Pancreas (tissue), 10 donors: ENCODE measurements around the gene AARS2. TPM values are rescaled to one million over a fixed set of nuclear protein-coding genes. Genes with fewer than 3 reads are reported as not detected.

Source experiments
- ATAC-seq, 4 donors: fragments of 200-7000 bp; cut with Tn5 transposase; one replicate each; pipeline versions ENCODE4 v1.8.0 to v1.9.1; 2020; ENCODE audit warnings: mild to moderate bottlenecking in 4 of 4, moderate library complexity in 4 of 4
- DNase-seq, 6 donors: peaks; one replicate each; pipeline ENCODE4 v3.0.0-alpha.2; 2020
- FAIRE-seq: peaks from 2 replicates; lab custom pipeline; 2012; peaks lifted over from hg19 to GRCh38; lab: Jason Lieb, UNC
- H3K27ac ChIP-seq, 4 donors: fragments of 200-600 bp; sonication (generic); 1 replicate in 3 of 4; 2 replicates in 1 of 4; pipeline versions ENCODE4 v1.5.0 to v1.8.0; 2020
- H3K27me3 ChIP-seq, 4 donors: fragments of 200-600 bp; one replicate each; pipeline ENCODE4 v1.8.0; 2021
- H3K36me3 ChIP-seq, 3 donors: fragments of 200-600 bp; sonication (generic) in 1 of 3; one replicate each; pipeline versions ENCODE4 v1.5.0 to v1.8.0; 2020 to 2021
- H3K4me1 ChIP-seq, 3 donors: fragments of 200-600 bp; one replicate each; pipeline ENCODE4 v1.8.0; 2021
- H3K4me3 ChIP-seq, 4 donors: fragments of 200-600 bp; sonication (generic) in 2 of 4; one replicate each; pipeline versions ENCODE4 v1.5.0 to v1.8.0; 2020 to 2021
- H3K9me3 ChIP-seq, 4 donors: fragments of 200-600 bp; one replicate each; pipeline ENCODE4 v1.8.0; 2021
- CTCF ChIP-seq, 4 donors: fragments of 200-600 bp; sonication (generic) in 3 of 4; IDR thresholded peaks; one replicate each; pipeline versions ENCODE4 v1.5.0 to v1.8.0; 2021; ENCODE audit warnings: antibody characterized with exemption in 4 of 4
- WGBS, 2 donors: extraction: QIAGEN DNeasy Blood & Tissue Kit; methylation state at CpG; one replicate each; pipeline ENCODE4 v1.1.7; 2013; 5-methylcytosine and 5-hydroxymethylcytosine counted together
- intact Hi-C, 3 donors: fragments of 100-400 bp; cut with DNase I; formaldehyde crosslinking; loops; one replicate each; pipeline versions ENCODE4 v1.11.1 to v1.14.2; 2022
- polyA plus RNA-seq, 2 donors: library from polyadenylated mRNA; stranded (reverse); fragments of 200-250 nt; gene quantifications; one replicate each; pipeline ENCODE4 v1.2.3, GENCODE V29; 2013
- total RNA-seq, 6 donors: library from RNA; stranded (reverse); fragmentation: NEBNext Ultra II Directional in 4 of 6; extraction: Animal tissue kit (Norgen Biotek cat#: 25700) in 4 of 6; gene quantifications; one replicate each; pipeline versions ENCODE4 v1.2.1 to v1.2.4, GENCODE V29; 2021 to 2023
- donor health status: healthy with polysubstance abuse.
- donor health status: DM: no; HTN: no; CAD: no; lungs with moderate emphysema.
- donor health status: DM: no; HTN: no; CAD: no.
- donor health status: control.
- donor health status: control.
- donor health status: Bipolar disorder and iron deficiency.
- donor health status: DM: yes; HTN: yes; CAD: no.
- donor health status: DM: no; HTN: no; CAD: no.
- donor health status: DM: no; HTN: no; CAD: no.
- donor health status: DM: yes; HTN: yes; CAD: no.

Gene AARS2
- total and polyA plus RNA-seq, 8 donors, result 3.6 to 8.7 (median 5.0) TPM

GRCh38 chr6:44275271-44275748, 37.8 kb downstream of the AARS2 start:
- Histone ChIP-seq H3K4me1 (peaks cover 0 to 3% (median 0%) of the 10 kb centered on the region in 3 donors), H3K36me3 (no peaks in the 10 kb centered on the region), H3K27me3 (peaks cover 0 to 9% (median 3%) of the 10 kb centered on the region in 4 donors), H3K27ac (no peak overlapping the region), H3K4me3 (peak overlapping the region in 2 of 4 donors; percentile 10 to 43), H3K9me3 (no peaks in the 10 kb centered on the region)
- TF ChIP-seq CTCF (IDR thresholded peaks at IDR 0.05), result no peak
- DNase-seq, result peak in 1 of 6 donors; percentile 57
- 57 to 73% methylated on average over 59 of the region's 59 CpGs for WGBS, 2 donors
- intact Hi-C loops, result no loop called here
- no peak for FAIRE-seq
- no peak for ATAC-seq

- H3K4me3 ChIP-seq, result no peak overlapping the region
- ATAC-seq (no peak), FAIRE-seq (no peak), DNase-seq (no peak)
- peaks cover 0 to 3% (median 0%) of the 10 kb centered on the region in 3 donors for H3K4me1 ChIP-seq
- H3K36me3 ChIP-seq, result no peaks in the 10 kb centered on the region
- H3K27me3 ChIP-seq, result peaks cover 0 to 9% (median 3%) of the 10 kb centered on the region in 4 donors
- intact Hi-C loops, result no loop called here
- no peaks in the 10 kb centered on the region for H3K9me3 ChIP-seq
- H3K27ac ChIP-seq, result no peak overlapping the region
- WGBS, 2 donors, result 33 to 60% methylated on average over 1 of the region's 1 CpG
- TF ChIP-seq CTCF (IDR thresholded peaks at IDR 0.05), result no peak
Observed at GRCh38 chr6:44273617-44274016, 39.5 kb downstream of the AARS2 start.

- Histone ChIP-seq H3K9me3 (no peaks in the 10 kb centered on the region), H3K4me1 (peaks cover 0 to 3% (median 0%) of the 10 kb centered on the region in 3 donors), H3K4me3 (no peak overlapping the region), H3K27me3 (peaks cover 0 to 9% (median 3%) of the 10 kb centered on the region in 4 donors), H3K27ac (no peak overlapping the region), H3K36me3 (no peaks in the 10 kb centered on the region)
- intact Hi-C loops, result no loop called here
- FAIRE-seq (no peak), ATAC-seq (no peak), DNase-seq (peak in 1 of 6 donors; percentile 42)
- TF ChIP-seq CTCF (IDR thresholded peaks at IDR 0.05), result no peak
- WGBS, 2 donors, result 72 to 76% methylated on average over 23 of the region's 23 CpGs
Observed at GRCh38 chr6:44272999-44273566, 40.1 kb downstream of the AARS2 start.

DNA sequence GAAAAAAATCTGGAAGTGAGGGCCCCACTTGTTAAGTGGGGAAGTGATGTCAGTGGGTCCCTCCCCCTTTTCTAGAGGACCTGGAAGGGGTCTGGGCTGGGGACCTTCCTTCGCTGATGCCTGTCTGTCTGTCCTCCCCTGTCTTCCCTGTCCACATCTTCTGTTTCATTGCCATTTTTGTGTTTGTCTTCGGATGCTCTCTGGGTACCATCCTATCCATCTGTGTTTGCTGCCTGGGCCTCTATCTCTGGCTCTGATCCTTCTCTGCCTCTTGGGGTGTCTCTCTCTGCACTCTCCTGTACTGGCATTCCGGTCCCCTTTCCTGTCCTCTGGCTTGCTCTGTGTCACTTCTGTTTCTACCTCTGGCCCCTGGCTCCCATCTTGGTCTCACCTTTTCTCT, 40.6 kb downstream of the AARS2 start:
- Histone ChIP-seq H3K36me3 (no peaks in the 10 kb centered on the region), H3K9me3 (no peaks in the 10 kb centered on the region), H3K27ac (no peak overlapping the region), H3K4me1 (peaks cover 0 to 3% (median 0%) of the 10 kb centered on the region in 3 donors), H3K27me3 (peaks cover 0 to 9% (median 3%) of the 10 kb centered on the region in 4 donors), H3K4me3 (no peak overlapping the region)
- TF ChIP-seq CTCF (IDR thresholded peaks at IDR 0.05), result no peak
- FAIRE-seq (no peak), DNase-seq (peak in 1 of 6 donors; percentile 10), ATAC-seq (no peak)
- intact Hi-C loops, result no loop called here
- 74 to 81% methylated on average over 3 of the region's 3 CpGs for WGBS, 2 donors

- WGBS, 2 donors, result 53% methylated on average over 3 of the region's 3 CpGs
- H3K27ac ChIP-seq, result no peak overlapping the region
- FAIRE-seq (no peak), ATAC-seq (no peak), DNase-seq (peak in 1 of 6 donors; percentile 7)
- no peak overlapping the region for H3K4me3 ChIP-seq
- intact Hi-C loops, result no loop called here
- peaks cover 0 to 3% (median 0%) of the 10 kb centered on the region in 3 donors for H3K4me1 ChIP-seq
- H3K9me3 ChIP-seq, result no peaks in the 10 kb centered on the region
- TF ChIP-seq CTCF (IDR thresholded peaks at IDR 0.05), result no peak
- H3K27me3 ChIP-seq, result peaks cover 0 to 9% (median 3%) of the 10 kb centered on the region in 4 donors
- H3K36me3 ChIP-seq, result no peaks in the 10 kb centered on the region
Observed at GRCh38 chr6:44271914-44272313, 41.2 kb downstream of the AARS2 start.
